GM12891 (cell line): ENCODE results near the gene E2F1.

Source experiments
- POLR2A ChIP-seq: IDR thresholded peaks from 2 replicates; pipeline ENCODE4 v1.6.1; 2011; ENCODE audit warnings: low read depth, low read length, control low read depth
- TAF1 ChIP-seq: IDR thresholded peaks from 2 replicates; pipeline ENCODE4 v1.6.1; 2011; ENCODE audit warnings: low read depth, low read length, control low read depth

DNA sequence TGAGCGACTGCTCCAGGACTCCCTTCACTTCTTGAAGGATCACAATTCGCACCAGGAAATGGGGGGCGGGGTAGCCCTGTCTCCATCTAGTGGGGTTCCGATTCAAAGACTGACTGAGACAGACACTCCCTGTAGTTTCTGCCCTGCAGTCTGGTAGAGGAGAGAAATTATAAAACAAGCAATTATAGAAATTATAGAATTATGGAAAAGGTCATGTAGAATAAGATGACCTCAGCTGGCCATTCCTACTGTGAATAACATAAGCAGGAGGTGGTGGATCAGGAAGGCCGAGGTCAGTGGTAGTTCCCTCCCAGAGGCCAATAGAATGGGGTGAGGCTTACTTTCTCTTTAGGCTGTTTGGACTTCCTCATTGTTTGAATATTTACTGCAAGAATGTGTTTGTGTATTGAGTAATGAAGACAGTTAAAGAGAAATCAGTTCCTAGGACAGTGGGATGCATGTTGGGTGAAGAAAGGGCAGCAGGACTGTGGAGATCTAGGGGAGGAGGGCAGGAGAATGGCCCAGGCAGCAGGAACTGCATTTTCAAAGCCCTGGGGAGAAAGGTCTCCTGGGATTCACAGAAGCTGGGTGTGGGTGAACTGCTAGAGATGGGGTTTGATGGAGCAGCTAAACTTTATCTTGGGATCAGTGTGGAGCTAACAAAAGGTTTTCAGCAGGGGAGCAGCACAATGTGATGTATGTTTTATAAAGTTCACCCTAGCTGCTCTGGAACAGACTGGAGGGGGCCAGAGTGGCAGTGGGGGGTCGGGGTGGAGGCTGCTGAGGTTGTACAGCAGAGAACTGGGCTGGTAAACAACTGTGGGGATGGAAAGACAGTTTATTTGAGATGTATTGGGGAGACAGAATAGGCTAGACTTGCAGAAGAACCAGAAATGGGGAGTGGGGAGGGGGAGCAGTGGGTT is 47.7 kb upstream of the E2F1 start:
- TF ChIP-seq POLR2A: peak; percentile 52; the same call in 1 of the 2 replicates
- no peak for TF ChIP-seq TAF1
